Vagina (tissue), 2 donors: ENCODE measurements around the gene ARPIN. TPM values are rescaled to one million over a fixed set of nuclear protein-coding genes. Genes with fewer than 3 reads are reported as not detected.

Source experiments
- DNase-seq, 2 donors: peaks; one replicate each; pipeline ENCODE4 v3.0.0-alpha.2; 2017; ENCODE audit errors: extremely low spot score in 2 of 2
- H3K27ac ChIP-seq: fragments of 200-600 bp; sonication (generic); one replicate; pipeline ENCODE4 v1.5.1; 2019
- H3K27me3 ChIP-seq: fragments of 200-600 bp; sonication (generic); one replicate; pipeline ENCODE4 v1.5.1; 2019
- H3K36me3 ChIP-seq, 2 donors: fragments of 200-600 bp; sonication (generic); one replicate each; pipeline ENCODE4 v1.5.1; 2017 to 2019
- H3K4me1 ChIP-seq: fragments of 200-600 bp; sonication (generic); one replicate; pipeline ENCODE4 v1.5.1; 2019
- H3K4me3 ChIP-seq, 2 donors: fragments of 200-600 bp; sonication (generic); 1 replicate in 1 of 2; 2 replicates in 1 of 2; pipeline ENCODE4 v1.5.1; 2016 to 2019
- H3K9me3 ChIP-seq: fragments of 200-600 bp; sonication (generic); one replicate; pipeline ENCODE4 v1.5.1; 2019
- POLR2A ChIP-seq, 2 donors: fragments of 450-650 bp; IDR thresholded peaks; one replicate each; pipeline ENCODE4 v1.6.1; 2017; ENCODE audit warnings: antibody characterized with exemption in 2 of 2, mild to moderate bottlenecking in 2 of 2, moderate library complexity in 2 of 2
- POLR2AphosphoS5 ChIP-seq, 2 donors: sonication (generic); formaldehyde crosslinking; IDR thresholded peaks; one replicate each; pipeline ENCODE4 v1.9.0; 2017; ENCODE audit warnings: antibody characterized with exemption in 2 of 2, mild to moderate bottlenecking in 2 of 2, low read depth in 1 of 2; ENCODE audit not compliant: insufficient read depth in 1 of 2
- intact Hi-C: fragments of 100-400 bp; cut with DNase I; formaldehyde crosslinking; loops from one replicate; pipeline ENCODE4 v1.15.1; 2023
- total RNA-seq: library from RNA; depleted of rRNA; stranded (reverse); fragments of >200 nt; gene quantifications from one replicate; pipeline ENCODE4 v1.2.3, GENCODE V29; 2016
- TF ChIP-seq, protein P1 (sequence below), 3 experiments: fragments of 450-650 bp in 2 of 3; fragments of 200-600 bp in 1 of 3; sonication (generic) in 1 of 3; IDR thresholded peaks; one replicate each; pipeline ENCODE4 v1.5.1; 2017 to 2019; ENCODE audit warnings: antibody characterized with exemption in 3 of 3, mild to moderate bottlenecking in 2 of 3, moderate library complexity in 2 of 3

Gene ARPIN
- total RNA-seq, 1 donor from 2014 or later, result 20.1 TPM

DNA sequence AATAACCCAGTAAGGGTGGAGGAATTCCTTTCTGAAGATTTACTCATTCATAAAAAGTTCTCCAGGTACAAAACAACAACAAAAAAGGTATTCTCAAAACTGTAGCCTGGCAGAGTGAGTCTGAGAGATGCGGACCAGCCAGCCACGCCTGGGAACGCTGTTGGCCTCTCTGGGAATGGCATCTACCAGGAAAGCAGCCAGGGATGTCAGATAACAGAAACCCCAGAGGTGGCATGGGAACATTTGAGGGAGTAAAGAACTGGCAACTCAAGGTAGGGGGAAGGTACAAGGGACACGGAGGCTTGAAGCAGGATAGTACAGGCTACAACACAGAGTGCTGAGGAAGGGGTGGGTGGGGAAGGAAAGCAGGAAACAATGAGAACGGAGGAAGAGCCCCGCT lies 11.9 kb downstream of the ARPIN start:
- no peak for DNase-seq
- TF ChIP-seq, protein P1, sequence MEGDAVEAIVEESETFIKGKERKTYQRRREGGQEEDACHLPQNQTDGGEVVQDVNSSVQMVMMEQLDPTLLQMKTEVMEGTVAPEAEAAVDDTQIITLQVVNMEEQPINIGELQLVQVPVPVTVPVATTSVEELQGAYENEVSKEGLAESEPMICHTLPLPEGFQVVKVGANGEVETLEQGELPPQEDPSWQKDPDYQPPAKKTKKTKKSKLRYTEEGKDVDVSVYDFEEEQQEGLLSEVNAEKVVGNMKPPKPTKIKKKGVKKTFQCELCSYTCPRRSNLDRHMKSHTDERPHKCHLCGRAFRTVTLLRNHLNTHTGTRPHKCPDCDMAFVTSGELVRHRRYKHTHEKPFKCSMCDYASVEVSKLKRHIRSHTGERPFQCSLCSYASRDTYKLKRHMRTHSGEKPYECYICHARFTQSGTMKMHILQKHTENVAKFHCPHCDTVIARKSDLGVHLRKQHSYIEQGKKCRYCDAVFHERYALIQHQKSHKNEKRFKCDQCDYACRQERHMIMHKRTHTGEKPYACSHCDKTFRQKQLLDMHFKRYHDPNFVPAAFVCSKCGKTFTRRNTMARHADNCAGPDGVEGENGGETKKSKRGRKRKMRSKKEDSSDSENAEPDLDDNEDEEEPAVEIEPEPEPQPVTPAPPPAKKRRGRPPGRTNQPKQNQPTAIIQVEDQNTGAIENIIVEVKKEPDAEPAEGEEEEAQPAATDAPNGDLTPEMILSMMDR (IDR thresholded peaks at IDR 0.05), result no peak
- no peaks in the 10 kb centered on the region for H3K27me3 ChIP-seq
- H3K4me3 ChIP-seq, result no peak overlapping the region
- H3K4me1 ChIP-seq, result no peaks in the 10 kb centered on the region
- H3K9me3 ChIP-seq, result no peaks in the 10 kb centered on the region
- intact Hi-C loops, result loop anchor here (10.0 kb wide), 1 partner anchor 164 kb away; no protein-coding TSS in a partner anchor
- H3K27ac ChIP-seq, result no peak overlapping the region
- peaks cover 0 to 31% of the 10 kb centered on the region in 2 donors for H3K36me3 ChIP-seq

DNA sequence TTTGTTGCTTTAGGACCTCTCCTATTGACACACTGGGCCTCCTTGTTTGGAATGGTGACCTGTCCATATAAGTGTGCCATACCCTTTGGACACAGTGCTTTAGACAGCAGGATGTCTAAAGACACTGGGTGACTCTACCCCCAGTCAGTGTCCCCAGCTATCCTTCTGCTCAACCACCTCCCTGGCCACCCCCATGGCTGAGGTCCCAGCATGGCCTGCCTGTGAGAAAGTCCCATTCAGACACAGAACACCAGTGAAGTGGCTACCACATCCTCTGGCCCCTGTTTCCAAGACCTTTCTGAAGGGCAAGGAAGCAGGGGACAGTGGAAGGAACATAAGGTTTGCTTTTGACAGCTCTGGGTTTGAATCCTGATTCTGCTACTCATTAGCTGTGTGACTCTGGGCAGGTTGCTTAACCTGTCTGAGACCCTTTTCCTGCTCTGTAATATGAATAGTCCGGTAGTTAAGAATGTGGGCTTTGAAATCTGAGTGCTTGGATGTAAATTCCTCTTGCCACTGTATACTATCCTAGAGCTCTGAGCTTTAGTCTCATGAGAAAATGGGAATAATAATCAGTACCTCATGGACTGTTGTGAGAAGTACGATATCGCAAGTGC lies 12.7 kb downstream of the ARPIN start:
- no peak for DNase-seq
- intact Hi-C loops, result loop anchor here (10.0 kb wide), 1 partner anchor 165 kb away; no protein-coding TSS in a partner anchor
- Histone ChIP-seq H3K9me3 (no peaks in the 10 kb centered on the region), H3K27me3 (no peaks in the 10 kb centered on the region), H3K27ac (no peak overlapping the region), H3K4me3 (no peak overlapping the region), H3K36me3 (peaks cover 0 to 31% of the 10 kb centered on the region in 2 donors), H3K4me1 (no peaks in the 10 kb centered on the region)
- no peak for TF ChIP-seq POLR2A (IDR thresholded peaks at IDR 0.05)
- no peak for TF ChIP-seq POLR2AphosphoS5 (IDR thresholded peaks at IDR 0.05; ENCODE audit: insufficient read depth in 1 of 2, low read depth in 1 of 2)
- TF ChIP-seq, protein P1 (IDR thresholded peaks at IDR 0.05), result no peak

DNA sequence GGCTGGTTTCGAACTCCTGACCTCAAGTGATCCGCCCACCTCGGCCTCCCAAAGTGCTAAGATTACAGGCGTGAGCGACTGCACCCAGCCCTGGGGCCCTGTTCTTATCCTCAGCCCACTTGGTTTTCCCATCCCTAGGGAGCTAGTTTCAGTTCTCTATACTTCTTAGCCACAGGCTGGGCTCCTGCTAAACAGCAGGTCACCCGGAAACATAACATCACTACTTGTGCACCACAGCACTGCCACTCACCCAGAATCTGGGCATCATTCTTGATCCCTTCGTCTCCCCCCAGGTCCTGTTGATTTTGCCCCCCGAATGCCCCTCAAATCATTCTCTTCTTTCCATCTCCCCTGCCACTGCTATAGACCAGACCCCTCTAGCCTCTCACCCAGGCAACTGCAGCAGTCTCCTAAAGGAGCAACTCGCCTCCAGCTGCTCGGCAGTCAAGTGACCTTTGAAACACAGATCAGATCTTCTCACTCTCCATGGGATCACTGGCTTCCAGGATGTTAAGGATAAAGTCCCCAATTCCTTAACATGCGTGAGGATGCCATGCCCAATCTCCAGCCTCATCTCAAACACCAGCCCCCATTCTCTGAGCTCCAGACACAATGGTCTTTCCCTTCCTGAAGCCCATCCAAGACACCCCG lies 13.3 kb downstream of the ARPIN start:
- Histone ChIP-seq H3K27me3 (no peaks in the 10 kb centered on the region), H3K4me3 (no peak overlapping the region), H3K27ac (no peak overlapping the region), H3K4me1 (no peaks in the 10 kb centered on the region), H3K9me3 (no peaks in the 10 kb centered on the region), H3K36me3 (peaks cover 0 to 31% of the 10 kb centered on the region in 2 donors)
- intact Hi-C loops, result no loop called here
- no peak for DNase-seq
- TF ChIP-seq POLR2AphosphoS5 (IDR thresholded peaks at IDR 0.05; ENCODE audit: insufficient read depth in 1 of 2, low read depth in 1 of 2), result no peak
- TF ChIP-seq POLR2A (IDR thresholded peaks at IDR 0.05), result no peak
- TF ChIP-seq, protein P1 (IDR thresholded peaks at IDR 0.05), result no peak

DNA sequence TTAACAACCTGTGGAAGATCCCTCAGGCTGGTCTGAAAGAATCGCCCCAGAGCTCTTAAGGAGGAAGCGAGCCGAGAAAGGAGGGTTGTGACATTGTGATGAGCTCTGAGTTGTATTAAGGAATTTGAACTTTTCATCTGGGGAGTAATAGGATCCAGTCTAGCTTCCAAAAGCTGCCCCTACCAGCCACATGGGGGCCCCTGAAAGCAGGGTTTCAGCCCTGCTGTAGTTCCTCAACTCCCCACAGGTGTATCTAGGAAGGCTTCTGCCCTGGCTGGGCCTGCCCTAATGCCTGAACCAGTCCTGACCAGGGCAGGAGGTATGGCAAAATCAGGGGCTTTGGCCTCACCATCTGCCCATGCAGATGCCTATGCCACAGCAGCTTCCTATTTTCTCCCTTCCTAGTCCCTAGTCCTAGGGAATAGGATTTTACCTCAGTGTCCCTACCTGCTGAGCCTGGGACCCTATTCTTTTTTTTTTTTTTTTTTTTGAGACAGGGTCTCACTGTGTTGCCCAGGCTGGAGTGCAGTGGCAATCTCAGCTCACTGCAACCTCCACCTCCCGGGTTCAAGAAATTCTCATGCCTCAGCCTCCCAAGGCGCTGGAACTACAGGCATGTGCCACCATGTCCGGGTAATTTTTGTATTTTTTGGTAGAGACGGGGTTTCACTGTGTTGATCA lies 14.0 kb downstream of the ARPIN start:
- H3K36me3 ChIP-seq, result peaks cover 0 to 26% of the 10 kb centered on the region in 2 donors
- no peak for TF ChIP-seq POLR2A (IDR thresholded peaks at IDR 0.05)
- TF ChIP-seq, protein P1 (IDR thresholded peaks at IDR 0.05), result peak in 2 of 3 experiments; percentile 16 to 42
- TF ChIP-seq POLR2AphosphoS5 (IDR thresholded peaks at IDR 0.05; ENCODE audit: insufficient read depth in 1 of 2, low read depth in 1 of 2), result peak in 1 of 2 donors; percentile 25
- no peaks in the 10 kb centered on the region for H3K27me3 ChIP-seq
- H3K27ac ChIP-seq, result no peak overlapping the region
- H3K4me3 ChIP-seq, result no peak overlapping the region
- no peaks in the 10 kb centered on the region for H3K4me1 ChIP-seq
- no peak for DNase-seq
- H3K9me3 ChIP-seq, result no peaks in the 10 kb centered on the region
- intact Hi-C loops, result no loop called here
